Right lobe of liver (tissue), 6 donors: ENCODE data around the gene GLUD1. TPM values are rescaled to one million over a fixed set of nuclear protein-coding genes. Genes with fewer than 3 reads are reported as not detected.

Experiments used
- ATAC-seq, 4 donors: fragments of 200-7000 bp; cut with Tn5 transposase; one replicate each; pipeline ENCODE4 v1.9.1; 2020; ENCODE audit warnings: mild to moderate bottlenecking in 4 of 4, moderate library complexity in 4 of 4
- DNase-seq, 3 donors: peaks; one replicate each; pipeline ENCODE4 v3.0.0-alpha.2; 2020
- H3K27ac ChIP-seq, 3 donors: fragments of 200-600 bp; one replicate each; pipeline ENCODE4 v1.8.0; 2022
- H3K27me3 ChIP-seq, 2 donors: fragments of 200-600 bp; one replicate each; pipeline ENCODE4 v1.8.0; 2022
- H3K36me3 ChIP-seq, 4 donors: fragments of 200-600 bp; sonication (generic) in 1 of 4; one replicate each; pipeline versions ENCODE4 v1.5.1 to v1.8.0; 2017 to 2022; ENCODE audit warnings: control low read depth in 1 of 4
- H3K4me1 ChIP-seq, 4 donors: fragments of 200-600 bp; sonication (generic) in 1 of 4; one replicate each; pipeline versions ENCODE4 v1.5.1 to v1.8.0; 2017 to 2022; ENCODE audit warnings: control low read depth in 1 of 4
- H3K4me3 ChIP-seq, 3 donors: fragments of 200-600 bp; one replicate each; pipeline ENCODE4 v1.8.0; 2022
- H3K9me3 ChIP-seq, 4 donors: fragments of 200-600 bp; sonication (generic) in 1 of 4; one replicate each; pipeline versions ENCODE4 v1.5.1 to v1.8.0; 2017 to 2022; ENCODE audit warnings: control low read depth in 1 of 4
- POLR2A ChIP-seq: fragments of 450-650 bp; IDR thresholded peaks from one replicate; pipeline ENCODE4 v1.6.1; 2017; ENCODE audit warnings: antibody characterized with exemption, mild to moderate bottlenecking
- WGBS: methylation state at CpG from one replicate; pipeline ENCODE4 v1.1.6; 2018; ENCODE audit warnings: low coverage, low lambda C conversion rate; ENCODE audit not compliant: insufficient coverage; ENCODE audit errors: missing lambda C conversion rate; 5-methylcytosine and 5-hydroxymethylcytosine counted together
- intact Hi-C, 2 donors: fragments of 100-400 bp; cut with DNase I; formaldehyde crosslinking; loops; one replicate each; pipeline versions ENCODE4 v1.11.2 to v1.14.1; 2022
- total RNA-seq, 6 experiments: library from RNA; depleted of rRNA in 2 of 6; stranded (reverse); fragments of >200 nt in 2 of 6; fragmentation: NEBNext Ultra II Directional in 3 of 6; extraction: Animal tissue kit (Norgen Biotek cat#: 25700) in 3 of 6; gene quantifications; one replicate each; pipeline versions ENCODE4 v1.1.0 to v1.2.4, GENCODE V29; 2016 to 2023
- TF ChIP-seq, protein P1 (sequence below), 4 donors: fragments of 200-600 bp in 3 of 4; fragments of 450-650 bp in 1 of 4; IDR thresholded peaks; one replicate each; pipeline versions ENCODE4 v1.5.1 to v1.8.0; 2016 to 2022; ENCODE audit warnings: antibody characterized with exemption in 4 of 4, mild to moderate bottlenecking in 2 of 4
- donor health status: DM: no; HTN: yes; CAD: no.
- donor health status: DM: no; HTN: no; CAD: no.
- donor health status: DM: no; HTN: no; CAD: no.
- donor health status: DM: no; HTN: yes; CAD: no.
- donor health status: DM: no; HTN: yes; CAD: no.

GLUD1 gene
- total RNA-seq, 6 experiments from 2014 or later, result 272 to 652 (median 433) TPM

DNA sequence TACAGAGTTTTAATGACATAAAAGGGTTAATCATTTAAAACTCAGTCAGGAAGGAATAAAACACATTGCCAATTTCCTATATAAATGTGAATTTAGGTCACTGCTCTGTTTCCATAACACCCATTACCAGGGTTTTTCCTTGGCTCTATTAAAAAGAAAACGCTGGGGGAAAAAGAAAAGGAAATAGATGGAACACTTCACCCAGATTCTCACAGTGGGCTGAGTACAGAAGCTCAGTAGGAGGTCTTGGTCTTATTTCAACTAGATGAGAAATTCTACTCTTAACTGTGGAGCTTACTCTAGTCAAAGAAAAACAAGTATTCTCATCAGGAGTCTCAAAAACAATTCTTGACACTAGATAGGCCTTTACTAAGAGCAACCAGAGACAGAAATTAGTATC lies 36.5 kb downstream of the GLUD1 start:
- Histone ChIP-seq H3K4me3 (no peak overlapping the region), H3K27me3 (no peaks in the 10 kb centered on the region), H3K27ac (no peak overlapping the region), H3K9me3 (no peaks in the 10 kb centered on the region), H3K36me3 (peaks cover 0 to 99% (median 56%) of the 10 kb centered on the region in 4 donors), H3K4me1 (peaks cover 0 to 18% (median 2%) of the 10 kb centered on the region in 4 donors)
- DNase-seq, result no peak
- no peak for TF ChIP-seq POLR2A
- TF ChIP-seq, protein P1, sequence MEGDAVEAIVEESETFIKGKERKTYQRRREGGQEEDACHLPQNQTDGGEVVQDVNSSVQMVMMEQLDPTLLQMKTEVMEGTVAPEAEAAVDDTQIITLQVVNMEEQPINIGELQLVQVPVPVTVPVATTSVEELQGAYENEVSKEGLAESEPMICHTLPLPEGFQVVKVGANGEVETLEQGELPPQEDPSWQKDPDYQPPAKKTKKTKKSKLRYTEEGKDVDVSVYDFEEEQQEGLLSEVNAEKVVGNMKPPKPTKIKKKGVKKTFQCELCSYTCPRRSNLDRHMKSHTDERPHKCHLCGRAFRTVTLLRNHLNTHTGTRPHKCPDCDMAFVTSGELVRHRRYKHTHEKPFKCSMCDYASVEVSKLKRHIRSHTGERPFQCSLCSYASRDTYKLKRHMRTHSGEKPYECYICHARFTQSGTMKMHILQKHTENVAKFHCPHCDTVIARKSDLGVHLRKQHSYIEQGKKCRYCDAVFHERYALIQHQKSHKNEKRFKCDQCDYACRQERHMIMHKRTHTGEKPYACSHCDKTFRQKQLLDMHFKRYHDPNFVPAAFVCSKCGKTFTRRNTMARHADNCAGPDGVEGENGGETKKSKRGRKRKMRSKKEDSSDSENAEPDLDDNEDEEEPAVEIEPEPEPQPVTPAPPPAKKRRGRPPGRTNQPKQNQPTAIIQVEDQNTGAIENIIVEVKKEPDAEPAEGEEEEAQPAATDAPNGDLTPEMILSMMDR (IDR thresholded peaks at IDR 0.05), result no peak
- intact Hi-C loops, result no loop called here
- no peak for ATAC-seq
- whole genome bisulfite sequencing, result 43% methylated on average over 1 of the region's 1 CpG

DNA sequence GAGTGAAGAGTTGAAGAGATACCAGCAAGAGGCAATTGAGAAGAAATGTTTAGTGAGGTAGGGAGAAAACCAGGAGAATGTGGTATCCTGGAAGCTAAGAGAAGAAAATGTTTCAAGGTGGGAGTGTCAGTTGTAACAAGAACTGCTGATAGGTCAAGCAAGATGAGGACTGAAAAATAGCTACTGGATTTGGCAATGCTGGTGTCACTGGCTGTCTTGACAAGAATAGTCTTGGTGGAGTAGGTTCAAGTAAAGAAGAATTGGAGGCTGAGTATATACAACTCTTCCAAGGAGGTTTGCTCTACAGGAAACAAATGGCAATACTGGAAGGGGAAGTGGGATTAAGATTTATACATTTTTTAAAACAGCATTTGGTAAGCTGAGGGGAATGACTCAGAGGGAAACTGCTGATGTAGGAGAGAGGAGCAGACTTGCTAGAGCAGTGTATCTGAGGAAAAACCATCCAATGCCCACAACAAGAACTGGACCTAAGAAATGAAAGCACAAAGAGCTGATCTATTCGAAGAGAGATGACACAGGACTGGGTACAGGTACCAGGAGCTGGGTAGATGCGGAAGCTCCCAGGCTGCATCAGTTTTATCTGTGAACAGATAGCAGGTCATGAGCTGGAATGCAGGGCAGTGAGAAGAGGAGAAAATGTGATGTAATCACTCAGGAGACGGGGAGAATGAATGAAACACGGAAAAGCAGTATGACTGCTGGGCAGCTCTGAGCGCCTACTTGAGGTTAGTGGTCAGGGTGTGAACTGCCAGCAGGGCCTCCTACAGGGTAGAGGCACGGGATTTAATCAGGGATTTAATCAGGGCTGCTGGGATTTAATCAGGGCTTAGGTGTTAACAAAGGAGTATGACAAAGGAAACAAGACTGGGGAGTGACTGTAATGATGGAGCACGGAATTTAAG lies 40.0 kb downstream of the GLUD1 start:
- intact Hi-C loops, result no loop called here
- H3K9me3 ChIP-seq, result no peaks in the 10 kb centered on the region
- no peak overlapping the region for H3K4me3 ChIP-seq
- H3K4me1 ChIP-seq, result no peaks in the 10 kb centered on the region
- H3K36me3 ChIP-seq, result peaks cover 8 to 98% (median 55%) of the 10 kb centered on the region in 4 donors
- ATAC-seq, result peak; percentile 26 to 51 (median 46)
- H3K27me3 ChIP-seq, result no peaks in the 10 kb centered on the region
- TF ChIP-seq POLR2A, result no peak
- TF ChIP-seq, protein P1 (IDR thresholded peaks at IDR 0.05), result no peak
- no peak overlapping the region for H3K27ac ChIP-seq
- DNase-seq, result no peak
- WGBS, result 46% methylated on average over 7 of the region's 7 CpGs

DNA sequence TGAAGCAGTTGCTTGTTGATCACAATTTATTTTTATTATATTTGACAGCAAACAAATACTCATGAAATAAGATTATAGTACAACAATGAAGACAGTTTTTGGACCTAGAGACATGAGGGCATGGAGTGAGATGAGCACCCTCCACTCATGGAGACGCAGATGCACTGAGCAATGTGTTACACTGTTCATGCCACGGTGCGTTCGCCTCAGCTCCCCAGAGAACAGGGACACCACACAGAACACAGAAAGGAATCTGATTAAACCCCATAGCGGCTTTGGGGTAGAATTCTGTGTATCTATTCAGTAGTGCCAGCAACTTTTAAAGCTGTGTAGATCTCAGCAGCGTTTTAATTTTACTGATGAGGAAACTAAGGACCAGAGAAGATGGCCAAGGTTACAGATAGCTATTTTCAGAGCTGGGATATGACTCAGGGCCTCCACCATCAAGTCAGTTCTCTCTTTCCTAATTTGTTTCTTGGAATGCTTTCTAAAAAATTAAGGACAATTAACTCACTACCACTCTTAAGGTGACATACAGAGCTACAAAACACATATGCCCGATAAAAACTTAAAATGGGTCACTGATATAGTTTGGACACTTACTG lies 41.0 kb downstream of the GLUD1 start:
- Histone ChIP-seq H3K4me3 (no peak overlapping the region), H3K27ac (no peak overlapping the region), H3K27me3 (no peaks in the 10 kb centered on the region), H3K9me3 (no peaks in the 10 kb centered on the region), H3K4me1 (no peaks in the 10 kb centered on the region), H3K36me3 (peaks cover 8 to 98% (median 50%) of the 10 kb centered on the region in 4 donors)
- intact Hi-C loops, result no loop called here
- TF ChIP-seq, protein P1 (IDR thresholded peaks at IDR 0.05), result no peak
- no peak for TF ChIP-seq POLR2A
- no peak for ATAC-seq
- 94% methylated on average over 6 of the region's 7 CpGs for WGBS
- DNase-seq, result no peak

DNA sequence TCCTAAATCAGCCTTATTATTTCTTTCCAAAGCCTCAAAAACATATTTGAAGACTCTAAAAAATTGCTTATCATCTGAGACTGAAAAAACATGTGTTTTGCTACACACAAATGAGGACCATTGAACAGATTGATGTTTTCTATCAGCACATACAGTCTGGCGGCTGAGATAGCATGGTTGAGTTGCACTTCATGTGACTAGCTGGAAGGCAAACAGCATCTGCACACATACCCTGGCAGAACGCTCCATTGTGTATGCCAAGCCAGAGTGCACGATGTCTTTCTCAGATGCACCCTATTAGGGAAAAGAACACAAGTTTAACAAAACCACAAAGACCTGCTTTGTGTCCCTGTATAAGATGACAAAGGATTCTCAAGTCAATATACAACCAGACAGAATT lies 41.5 kb downstream of the GLUD1 start:
- H3K4me1 ChIP-seq, result no peaks in the 10 kb centered on the region
- 31% methylated on average over 3 of the region's 3 CpGs for WGBS
- DNase-seq (peak in 2 of 3 donors; percentile 59), ATAC-seq (peak; percentile 78 to 90 (median 84))
- intact Hi-C loops, result no loop called here
- H3K36me3 ChIP-seq, result peaks cover 8 to 98% (median 50%) of the 10 kb centered on the region in 4 donors
- no peak overlapping the region for H3K27ac ChIP-seq
- TF ChIP-seq, protein P1 (IDR thresholded peaks at IDR 0.05), result no peak
- no peak for TF ChIP-seq POLR2A
- no peak overlapping the region for H3K4me3 ChIP-seq
- H3K9me3 ChIP-seq, result no peaks in the 10 kb centered on the region
- no peaks in the 10 kb centered on the region for H3K27me3 ChIP-seq
